Upper lobe of left lung (tissue), 6 donors: ENCODE measurements around the gene SLC35B4. TPM values are rescaled to one million over a fixed set of nuclear protein-coding genes. Genes with fewer than 3 reads are reported as not detected.

Experiments
- ATAC-seq, 2 donors: fragments of 200-7000 bp; cut with Tn5 transposase; one replicate each; pipeline ENCODE4 v1.9.1; 2022; ENCODE audit warnings: mild to moderate bottlenecking in 2 of 2, moderate library complexity in 2 of 2; ENCODE audit not compliant: low FRiP score in 2 of 2
- DNase-seq, 2 donors: peaks; one replicate each; pipeline ENCODE4 v3.0.0-alpha.2; 2019 to 2020
- H3K27ac ChIP-seq, 4 donors: fragments of 200-600 bp; sonication (generic); one replicate each; pipeline ENCODE4 v1.5.1; 2016 to 2019
- H3K27me3 ChIP-seq, 4 donors: fragments of 200-600 bp; sonication (generic); one replicate each; pipeline ENCODE4 v1.5.1; 2017 to 2019
- H3K36me3 ChIP-seq, 4 donors: fragments of 200-600 bp; sonication (generic); one replicate each; pipeline ENCODE4 v1.5.1; 2016 to 2019
- H3K4me1 ChIP-seq, 4 donors: fragments of 200-600 bp; sonication (generic); one replicate each; pipeline ENCODE4 v1.5.1; 2018 to 2019
- H3K4me3 ChIP-seq, 4 donors: fragments of 200-600 bp; sonication (generic); one replicate each; pipeline ENCODE4 v1.5.1; 2017 to 2019; ENCODE audit warnings: mild to moderate bottlenecking in 2 of 4, moderate library complexity in 1 of 4
- H3K9me3 ChIP-seq, 4 donors: fragments of 200-600 bp; sonication (generic); one replicate each; pipeline ENCODE4 v1.5.1; 2018 to 2019
- EP300 ChIP-seq, 4 donors: sonication (generic); formaldehyde crosslinking; IDR thresholded peaks; one replicate each; pipeline ENCODE4 v1.5.1; 2017; ENCODE audit warnings: antibody characterized with exemption in 4 of 4, control low read depth in 2 of 4
- POLR2A ChIP-seq, 4 donors: fragments of 450-650 bp; IDR thresholded peaks; one replicate each; pipeline ENCODE4 v1.5.1; 2016 to 2017; ENCODE audit warnings: antibody characterized with exemption in 4 of 4, mild to moderate bottlenecking in 2 of 4
- POLR2AphosphoS5 ChIP-seq, 2 donors: sonication (generic); formaldehyde crosslinking; IDR thresholded peaks; one replicate each; pipeline ENCODE4 v1.5.1; 2017; ENCODE audit warnings: antibody characterized with exemption in 2 of 2
- WGBS, 2 donors: methylation state at CpG; one replicate each; pipeline ENCODE4 v1.1.5; 2017 to 2018; 5-methylcytosine and 5-hydroxymethylcytosine counted together
- total RNA-seq, 6 donors: library from RNA; depleted of rRNA in 4 of 6; stranded (reverse); fragments of >200 nt in 4 of 6; gene quantifications; one replicate each; pipeline versions ENCODE4 v1.1.0 to v1.2.1, GENCODE V29; 2016 to 2021
- TF ChIP-seq, protein P1 (sequence below), 6 experiments: fragments of 450-650 bp in 4 of 6; fragments of 200-600 bp in 2 of 6; sonication (generic) in 2 of 6; IDR thresholded peaks; one replicate each; pipeline ENCODE4 v1.5.1; 2016 to 2019; ENCODE audit warnings: antibody characterized with exemption in 6 of 6
- donor health status: DM: no; HTN: no; CAD: no; lungs with moderate emphysema.
- donor health status: DM: no; HTN: yes; CAD: no; lungs with severe emphysema.

SLC35B4 gene
- total RNA-seq, 6 donors from 2014 or later = 1.8 to 16.8 (median 11.2) TPM

DNA sequence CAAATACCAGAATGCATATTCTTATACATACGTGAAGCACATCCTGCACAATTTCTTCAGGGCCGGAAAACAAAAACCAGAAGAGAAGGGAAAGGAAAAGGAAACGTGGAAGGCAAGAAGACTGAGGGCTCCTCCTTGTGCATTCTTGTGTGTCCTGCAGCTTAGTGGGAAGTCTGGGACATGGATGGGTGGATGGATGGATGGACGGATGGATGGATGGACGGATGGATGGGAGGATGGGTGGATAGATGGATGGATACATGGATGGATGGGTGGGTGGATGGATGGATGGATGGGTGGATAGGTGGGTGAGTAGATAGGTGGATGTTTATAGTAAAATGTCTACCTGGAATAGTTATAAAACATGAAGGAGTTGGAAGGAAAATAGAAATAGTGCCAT is 30.8 kb upstream of the SLC35B4 start:
- ATAC-seq = no peak

DNA sequence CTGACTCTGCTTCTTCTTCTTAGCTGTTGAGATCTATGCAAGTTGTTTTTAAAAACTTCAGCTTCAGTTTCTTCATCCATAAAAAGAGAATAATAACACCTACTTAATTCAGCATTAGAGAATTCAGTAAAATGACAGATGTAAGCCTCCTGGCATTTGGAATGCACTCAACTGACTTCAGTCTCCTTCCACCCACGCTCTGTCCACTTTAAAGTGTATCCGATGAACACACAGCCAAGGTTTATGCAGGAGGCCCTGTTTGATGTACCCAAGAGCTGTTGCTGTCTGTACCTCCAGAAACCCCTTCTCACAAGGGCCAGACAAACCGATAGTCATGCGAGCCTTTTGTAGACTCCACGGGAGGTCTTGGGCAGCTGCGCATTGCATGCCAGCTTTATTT is 27.1 kb upstream of the SLC35B4 start:
- Histone ChIP-seq H3K27me3 (no peaks in the 10 kb centered on the region), H3K27ac (no peak overlapping the region), H3K4me1 (no peaks in the 10 kb centered on the region), H3K9me3 (no peaks in the 10 kb centered on the region), H3K36me3 (no peaks in the 10 kb centered on the region), H3K4me3 (no peak overlapping the region)
- no peak for ATAC-seq
- DNase-seq = no peak
- WGBS, 2 donors = 78% methylated on average over 6 of the region's 6 CpGs
- TF ChIP-seq POLR2AphosphoS5 (IDR thresholded peaks at IDR 0.05) (no peak), POLR2A (IDR thresholded peaks at IDR 0.05) (no peak), EP300 (IDR thresholded peaks at IDR 0.05) (no peak)
- TF ChIP-seq, protein P1, sequence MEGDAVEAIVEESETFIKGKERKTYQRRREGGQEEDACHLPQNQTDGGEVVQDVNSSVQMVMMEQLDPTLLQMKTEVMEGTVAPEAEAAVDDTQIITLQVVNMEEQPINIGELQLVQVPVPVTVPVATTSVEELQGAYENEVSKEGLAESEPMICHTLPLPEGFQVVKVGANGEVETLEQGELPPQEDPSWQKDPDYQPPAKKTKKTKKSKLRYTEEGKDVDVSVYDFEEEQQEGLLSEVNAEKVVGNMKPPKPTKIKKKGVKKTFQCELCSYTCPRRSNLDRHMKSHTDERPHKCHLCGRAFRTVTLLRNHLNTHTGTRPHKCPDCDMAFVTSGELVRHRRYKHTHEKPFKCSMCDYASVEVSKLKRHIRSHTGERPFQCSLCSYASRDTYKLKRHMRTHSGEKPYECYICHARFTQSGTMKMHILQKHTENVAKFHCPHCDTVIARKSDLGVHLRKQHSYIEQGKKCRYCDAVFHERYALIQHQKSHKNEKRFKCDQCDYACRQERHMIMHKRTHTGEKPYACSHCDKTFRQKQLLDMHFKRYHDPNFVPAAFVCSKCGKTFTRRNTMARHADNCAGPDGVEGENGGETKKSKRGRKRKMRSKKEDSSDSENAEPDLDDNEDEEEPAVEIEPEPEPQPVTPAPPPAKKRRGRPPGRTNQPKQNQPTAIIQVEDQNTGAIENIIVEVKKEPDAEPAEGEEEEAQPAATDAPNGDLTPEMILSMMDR (IDR thresholded peaks at IDR 0.05) = no peak

More for the DNA sequence above, 30.8 kb upstream of the SLC35B4 start:
- DNase-seq = no peak
- H3K27ac ChIP-seq = no peak overlapping the region
- no peaks in the 10 kb centered on the region for H3K4me1 ChIP-seq
- no peaks in the 10 kb centered on the region for H3K36me3 ChIP-seq
- H3K9me3 ChIP-seq = no peaks in the 10 kb centered on the region
- 83 to 85% methylated on average over 5 of the region's 5 CpGs for WGBS, 2 donors
- H3K27me3 ChIP-seq = no peaks in the 10 kb centered on the region
- TF ChIP-seq EP300 (IDR thresholded peaks at IDR 0.05) (no peak), POLR2AphosphoS5 (IDR thresholded peaks at IDR 0.05) (no peak), POLR2A (IDR thresholded peaks at IDR 0.05) (no peak)
- TF ChIP-seq, protein P1 (IDR thresholded peaks at IDR 0.05) = no peak
- no peak overlapping the region for H3K4me3 ChIP-seq

DNA sequence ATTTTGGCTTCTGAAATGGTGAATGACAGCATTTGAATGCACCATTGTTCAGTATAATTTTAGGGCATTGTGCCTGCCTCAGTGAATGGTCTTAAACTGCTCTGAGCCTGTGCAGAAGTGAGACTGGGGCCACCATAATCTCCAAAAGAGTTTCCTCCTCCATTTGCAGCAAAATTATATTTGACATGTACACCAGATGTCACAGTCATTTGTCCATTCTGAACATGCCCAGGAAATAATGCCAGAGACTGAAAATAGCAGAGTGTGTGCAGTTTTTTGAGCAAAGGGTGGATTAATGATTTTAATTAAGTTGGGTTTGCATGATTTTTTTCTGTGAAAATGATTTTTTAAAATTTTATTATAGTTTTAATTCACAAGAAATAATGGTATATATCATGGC is 26.4 kb upstream of the SLC35B4 start:
- ATAC-seq (no peak), DNase-seq (no peak)
- Histone ChIP-seq H3K4me3 (no peak overlapping the region), H3K36me3 (no peaks in the 10 kb centered on the region), H3K27me3 (no peaks in the 10 kb centered on the region), H3K9me3 (no peaks in the 10 kb centered on the region), H3K4me1 (no peaks in the 10 kb centered on the region), H3K27ac (no peak overlapping the region)
- no peak for TF ChIP-seq POLR2AphosphoS5 (IDR thresholded peaks at IDR 0.05)
- TF ChIP-seq POLR2A (IDR thresholded peaks at IDR 0.05) = no peak
- no peak for TF ChIP-seq EP300 (IDR thresholded peaks at IDR 0.05)
- TF ChIP-seq, protein P1 (IDR thresholded peaks at IDR 0.05) = no peak

DNA sequence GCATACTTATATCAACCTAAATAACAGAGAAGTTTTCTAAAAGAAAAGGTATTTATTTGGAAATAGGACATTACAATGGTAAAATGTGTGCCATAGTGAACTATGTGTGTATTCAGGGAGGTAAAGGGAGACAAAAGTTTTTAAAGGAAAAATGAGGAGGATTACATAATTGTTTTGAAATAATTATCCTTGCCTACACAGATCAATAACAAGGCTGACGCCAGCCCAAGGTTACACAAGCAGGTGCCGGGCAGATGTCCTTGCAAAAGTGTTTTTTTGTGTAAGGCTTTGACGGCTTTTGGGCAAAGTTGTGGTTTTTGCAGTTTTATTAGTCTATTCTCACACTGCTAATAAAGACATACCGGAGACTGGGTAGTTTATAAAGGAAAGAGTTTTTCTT is 22.7 kb upstream of the SLC35B4 start:
- DNase-seq (no peak), ATAC-seq (no peak)
- H3K4me1 ChIP-seq = no peaks in the 10 kb centered on the region
- TF ChIP-seq POLR2A (IDR thresholded peaks at IDR 0.05) (no peak), EP300 (IDR thresholded peaks at IDR 0.05) (no peak), POLR2AphosphoS5 (IDR thresholded peaks at IDR 0.05) (no peak)
- TF ChIP-seq, protein P1 (IDR thresholded peaks at IDR 0.05) = no peak
- H3K27ac ChIP-seq = no peak overlapping the region
- H3K27me3 ChIP-seq = no peaks in the 10 kb centered on the region
- no peak overlapping the region for H3K4me3 ChIP-seq
- H3K36me3 ChIP-seq = no peaks in the 10 kb centered on the region
- WGBS, 2 donors = 76 to 80% methylated on average over 4 of the region's 4 CpGs
- H3K9me3 ChIP-seq = no peaks in the 10 kb centered on the region

DNA sequence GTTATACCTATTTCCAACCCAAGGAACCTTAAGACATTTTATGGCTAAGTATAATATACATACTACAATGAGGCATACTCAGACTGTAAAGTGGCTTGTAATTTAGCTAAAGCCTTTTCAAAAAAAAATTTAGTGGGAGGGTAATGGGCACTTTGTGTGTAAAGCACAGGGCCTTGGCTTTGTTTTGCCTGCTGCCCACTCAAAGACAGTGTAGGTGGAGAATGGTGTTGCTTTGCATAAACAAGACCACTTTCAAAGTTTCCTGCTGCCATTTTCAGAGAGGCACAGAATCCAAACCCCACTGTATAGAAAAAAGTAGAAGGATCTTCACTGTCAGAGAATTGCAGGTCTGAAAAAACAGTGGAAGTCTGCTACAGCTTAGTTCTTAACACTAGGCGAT is 21.2 kb upstream of the SLC35B4 start:
- 95% methylated on average over 1 of the region's 1 CpG for WGBS, 2 donors
- H3K4me3 ChIP-seq = no peak overlapping the region
- H3K27ac ChIP-seq = no peak overlapping the region
- H3K36me3 ChIP-seq = no peaks in the 10 kb centered on the region
- TF ChIP-seq EP300 (IDR thresholded peaks at IDR 0.05) (no peak), POLR2AphosphoS5 (IDR thresholded peaks at IDR 0.05) (no peak), POLR2A (IDR thresholded peaks at IDR 0.05) (no peak)
- TF ChIP-seq, protein P1 (IDR thresholded peaks at IDR 0.05) = no peak
- no peak for DNase-seq
- no peaks in the 10 kb centered on the region for H3K4me1 ChIP-seq
- no peaks in the 10 kb centered on the region for H3K9me3 ChIP-seq
- no peaks in the 10 kb centered on the region for H3K27me3 ChIP-seq
- no peak for ATAC-seq
